Measurements from ENCODE around the gene SRPRB. TPM values are rescaled to one million over a fixed set of nuclear protein-coding genes. Genes with fewer than 3 reads are reported as not detected.

The SRPRB gene, protein sequence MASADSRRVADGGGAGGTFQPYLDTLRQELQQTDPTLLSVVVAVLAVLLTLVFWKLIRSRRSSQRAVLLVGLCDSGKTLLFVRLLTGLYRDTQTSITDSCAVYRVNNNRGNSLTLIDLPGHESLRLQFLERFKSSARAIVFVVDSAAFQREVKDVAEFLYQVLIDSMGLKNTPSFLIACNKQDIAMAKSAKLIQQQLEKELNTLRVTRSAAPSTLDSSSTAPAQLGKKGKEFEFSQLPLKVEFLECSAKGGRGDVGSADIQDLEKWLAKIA
- 96.0 and 107 TPM in 2 replicates for total RNA-seq (2014; rRNA removed; shearing (Covaris generic))

DNA sequence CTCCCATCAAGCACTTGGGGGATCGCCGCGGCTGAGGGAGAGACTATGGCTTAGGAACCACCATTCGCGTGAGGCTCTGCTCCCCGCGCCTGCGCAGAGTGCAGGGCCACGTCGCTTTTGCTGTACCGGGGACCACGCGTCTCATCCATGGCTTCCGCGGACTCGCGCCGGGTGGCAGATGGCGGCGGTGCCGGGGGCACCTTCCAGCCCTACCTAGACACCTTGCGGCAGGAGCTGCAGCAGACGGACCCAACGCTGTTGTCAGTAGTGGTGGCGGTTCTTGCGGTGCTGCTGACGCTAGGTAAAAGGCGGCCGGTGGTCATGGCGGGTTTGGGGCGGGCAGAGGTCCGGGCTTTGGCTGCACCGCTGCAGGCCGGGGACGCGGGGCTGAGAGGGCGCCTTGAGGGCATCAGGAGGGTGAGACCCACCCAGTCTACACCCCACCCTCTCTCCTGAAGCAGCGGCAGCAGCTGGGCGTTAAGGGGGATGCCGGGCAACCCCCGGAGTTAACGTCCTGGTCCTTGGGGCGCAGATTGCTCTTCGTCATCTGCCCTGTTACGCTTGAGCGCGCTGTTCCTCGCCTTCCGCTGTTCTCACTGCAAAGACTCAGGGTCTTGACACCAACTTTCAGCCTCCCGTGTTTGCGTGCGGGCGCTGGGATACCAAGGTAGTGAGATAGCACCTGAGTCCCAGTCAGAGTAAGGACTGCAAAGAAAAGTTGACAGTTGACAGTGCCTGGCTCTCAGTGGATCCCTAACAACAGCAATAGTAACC is at the start of gene SRPRB:
SRPRB (plus strand) TSS at position 114 of the 774 bp plus-strand sequence; CDS start at position 148, 34 bp downstream.
- DNase-seq (ENCODE audit: low spot score): peak; percentile 92

DNA sequence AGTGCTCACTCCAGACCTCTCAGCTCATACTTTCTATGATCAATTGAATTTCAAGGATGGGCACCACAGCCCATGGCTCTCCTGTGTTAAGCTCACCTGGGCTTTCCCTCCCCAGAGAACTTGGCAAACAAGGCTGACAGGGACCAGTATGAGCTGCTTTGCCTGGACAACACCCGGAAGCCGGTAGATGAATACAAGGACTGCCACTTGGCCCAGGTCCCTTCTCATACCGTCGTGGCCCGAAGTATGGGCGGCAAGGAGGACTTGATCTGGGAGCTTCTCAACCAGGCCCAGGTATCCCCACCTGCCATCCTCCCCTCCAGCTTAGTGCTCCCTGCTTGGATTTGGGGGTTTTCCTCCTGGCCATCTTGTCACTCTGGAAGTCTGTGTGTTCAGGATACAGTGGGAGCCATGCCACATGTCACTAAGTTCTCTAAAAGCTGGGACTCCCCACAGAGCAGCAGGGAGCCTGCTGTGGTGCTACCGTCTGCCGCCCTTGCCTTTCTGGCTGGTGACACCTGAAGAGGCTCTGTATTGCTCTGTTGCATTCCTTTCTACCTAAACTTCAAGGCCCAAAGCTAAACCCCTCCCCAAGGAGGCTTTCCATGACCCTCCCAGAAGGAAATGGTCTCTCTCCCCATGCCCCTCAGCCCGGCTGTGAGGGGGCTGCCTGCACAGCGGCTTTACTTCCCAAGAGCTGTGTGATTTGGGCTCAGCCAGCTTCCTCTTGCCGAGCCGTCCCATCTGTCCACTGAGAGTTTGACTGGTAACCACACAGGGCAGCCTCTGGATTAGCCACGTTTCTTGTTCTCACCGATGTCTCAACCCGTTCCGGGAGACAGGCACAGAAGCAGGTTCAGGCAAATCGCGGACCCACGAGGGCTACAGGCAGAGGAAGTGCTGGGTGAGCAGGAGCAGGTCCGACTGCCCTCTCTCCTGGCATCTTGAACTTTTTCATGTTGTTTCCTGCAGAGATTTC is 48.6 kb upstream of the SRPRB start:
- no peak for DNase-seq (ENCODE audit: low spot score)

DNA sequence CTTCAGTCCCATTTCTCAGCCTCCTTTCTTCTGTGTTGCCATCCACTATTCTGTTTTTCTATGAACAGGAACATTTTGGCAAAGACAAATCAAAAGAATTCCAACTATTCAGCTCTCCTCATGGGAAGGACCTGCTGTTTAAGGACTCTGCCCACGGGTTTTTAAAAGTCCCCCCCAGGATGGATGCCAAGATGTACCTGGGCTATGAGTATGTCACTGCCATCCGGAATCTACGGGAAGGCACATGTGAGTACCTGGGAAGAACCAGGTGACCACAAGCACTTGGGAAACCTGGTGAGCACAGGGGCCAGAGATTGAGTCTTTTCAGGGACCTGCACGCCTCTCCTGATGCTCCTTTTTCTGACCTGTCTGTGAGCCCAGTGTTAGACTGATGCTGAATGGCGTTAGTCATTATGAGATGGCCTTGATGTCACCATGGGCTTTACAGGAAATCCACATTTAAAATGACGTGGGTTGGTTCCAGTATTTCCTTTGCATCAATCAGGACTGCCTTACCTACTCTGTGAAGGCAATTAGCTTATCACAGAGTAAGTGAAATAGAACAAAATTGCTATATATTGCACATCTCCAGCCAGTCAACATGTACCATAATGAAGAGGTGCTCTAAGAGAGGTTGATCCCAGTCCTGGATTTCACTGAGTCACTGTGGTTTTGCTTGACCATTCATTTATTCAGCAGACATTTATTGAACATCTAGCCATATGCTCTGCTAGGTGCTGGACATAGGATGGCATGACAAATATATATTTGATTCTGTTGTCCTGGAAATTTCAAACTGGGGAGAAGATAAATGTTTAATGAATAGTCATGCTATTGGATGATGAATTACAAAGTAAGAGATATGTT is 47.7 kb upstream of the SRPRB start:
- DNase-seq (ENCODE audit: low spot score): no peak

DNA sequence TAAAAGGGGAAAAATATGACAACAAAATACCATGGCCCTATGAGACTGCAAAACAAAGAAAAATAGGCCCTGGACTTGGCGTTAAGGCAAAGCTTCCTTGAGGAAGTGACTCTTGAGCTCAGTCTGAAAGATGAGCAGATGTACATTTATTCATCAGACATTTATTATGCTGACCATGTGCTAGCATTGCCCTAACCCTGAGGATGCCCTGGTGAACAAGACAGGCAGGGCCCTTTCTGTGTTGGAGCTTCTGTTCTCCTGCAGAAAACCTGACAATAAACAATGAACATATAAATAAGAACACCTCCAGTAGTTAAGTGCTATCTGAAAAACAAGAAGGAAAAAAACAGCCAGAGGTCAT is 47.1 kb upstream of the SRPRB start:
- DNase-seq (ENCODE audit: low spot score): no peak

DNA sequence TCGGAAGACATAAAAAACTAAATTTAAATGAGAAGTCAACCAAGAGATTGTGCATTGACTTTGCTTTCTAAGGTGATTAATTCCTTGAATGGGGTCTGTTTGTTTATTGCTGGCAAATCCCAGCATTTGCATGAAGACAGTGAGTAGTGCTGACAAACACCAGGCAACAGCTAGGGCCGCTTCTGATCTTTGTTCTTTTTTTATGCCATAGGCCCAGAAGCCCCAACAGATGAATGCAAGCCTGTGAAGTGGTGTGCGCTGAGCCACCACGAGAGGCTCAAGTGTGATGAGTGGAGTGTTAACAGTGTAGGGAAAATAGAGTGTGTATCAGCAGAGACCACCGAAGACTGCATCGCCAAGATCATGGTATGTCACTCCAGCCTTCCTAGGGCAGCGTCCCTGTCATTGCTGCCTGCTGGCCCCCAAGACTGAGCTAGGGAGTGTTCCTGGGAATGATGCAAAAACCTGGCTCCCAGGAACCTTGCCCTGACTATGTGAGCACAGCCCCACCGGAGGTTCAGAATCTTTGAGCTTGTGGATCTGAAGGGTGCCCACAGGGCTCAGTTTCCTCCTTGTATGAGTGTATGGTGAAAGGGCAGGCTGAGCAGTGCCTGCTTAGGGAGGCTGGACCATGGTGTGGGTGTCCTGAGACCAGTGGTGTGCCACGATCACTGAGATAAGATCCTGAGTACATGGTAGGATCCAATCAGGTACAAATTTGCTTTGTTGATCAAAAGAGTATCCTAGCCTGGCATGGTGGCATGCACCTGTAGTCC is 46.5 kb upstream of the SRPRB start:
- no peak for DNase-seq (ENCODE audit: low spot score)

DNA sequence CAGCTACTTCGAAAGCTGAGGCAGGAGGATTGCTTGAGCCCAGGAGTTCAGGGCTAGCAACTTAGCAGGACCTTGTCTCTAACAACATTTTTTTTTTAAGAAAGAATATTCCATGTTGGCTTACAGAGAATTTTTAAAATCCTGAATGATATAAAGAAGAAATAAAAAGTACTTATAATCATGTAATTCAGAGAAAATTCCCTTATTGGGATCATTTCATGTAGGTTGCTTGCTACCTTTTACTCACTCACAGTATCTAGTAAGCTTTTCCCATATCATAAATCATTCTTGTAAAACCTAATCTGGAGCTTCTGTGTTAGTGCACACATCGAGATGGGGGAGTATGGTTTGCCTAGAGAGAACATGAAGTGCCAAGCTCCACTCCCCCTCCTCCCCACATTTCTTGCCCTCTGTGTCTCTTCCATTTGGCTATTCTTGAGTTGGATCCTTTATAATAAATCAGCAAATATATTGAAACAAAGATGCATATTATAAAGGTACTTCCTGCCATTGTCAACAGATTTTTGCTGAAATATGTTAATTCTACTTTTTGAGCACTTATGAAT is 45.8 kb upstream of the SRPRB start:
- DNase-seq (ENCODE audit: low spot score): no peak

DNA sequence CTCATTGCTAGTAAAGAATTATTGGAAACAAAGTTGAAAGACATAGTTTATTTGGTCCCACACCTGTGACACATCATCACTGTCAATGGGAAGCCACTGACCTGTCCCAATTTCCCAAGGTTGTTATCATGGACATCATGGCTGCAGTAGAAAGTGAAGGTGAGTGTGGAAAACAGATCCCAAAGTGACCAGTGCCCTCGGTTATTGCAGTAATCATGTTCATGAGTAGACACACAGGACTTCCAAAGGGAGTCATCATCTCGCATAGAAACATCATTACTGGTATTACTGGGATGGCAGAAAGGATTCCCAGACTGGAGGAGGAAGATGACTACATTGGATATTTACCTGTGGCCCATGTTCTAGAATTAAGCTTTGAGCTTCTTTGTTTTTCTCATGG is 44.7 kb upstream of the SRPRB start:
- no peak for DNase-seq (ENCODE audit: low spot score)

DNA sequence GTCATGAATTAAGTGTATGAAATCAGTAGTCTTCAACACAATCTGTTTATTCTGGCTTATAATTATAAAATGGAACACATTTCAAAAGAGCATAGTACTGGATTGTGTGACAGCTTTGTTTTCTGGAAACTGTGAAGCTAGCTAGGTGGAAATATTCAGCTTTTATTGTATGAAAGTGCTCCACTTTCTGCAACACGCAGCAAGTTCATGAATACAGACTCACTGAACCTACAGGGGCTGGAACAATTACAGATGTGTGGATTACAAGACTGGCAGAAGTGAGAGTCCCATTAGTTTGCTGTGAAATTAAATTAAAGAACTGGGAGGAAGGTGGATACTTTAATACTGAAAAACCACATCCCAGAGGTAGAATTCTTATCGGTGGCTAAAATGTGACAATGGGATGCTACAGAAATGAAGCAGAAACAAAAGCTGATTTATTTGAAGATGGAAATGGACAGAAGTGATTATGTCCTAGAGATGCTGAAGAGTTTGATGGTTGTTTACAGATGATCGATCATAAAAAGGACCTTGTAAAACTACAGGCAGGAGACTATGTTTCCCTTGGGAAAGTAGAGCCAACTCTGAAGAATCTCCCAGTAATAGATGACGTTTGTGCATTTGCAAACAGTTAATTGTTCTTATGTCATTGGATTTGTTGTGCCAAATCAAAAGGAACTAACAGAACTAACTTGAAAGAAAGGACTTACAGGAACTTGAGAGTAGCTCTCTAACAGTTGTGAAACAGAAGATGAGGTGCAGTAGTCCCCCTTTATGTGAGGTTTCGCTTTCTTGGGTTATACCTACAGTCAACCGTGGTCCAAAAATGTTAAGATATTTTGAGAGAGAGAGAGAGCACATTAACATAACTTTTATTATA is 43.8 kb upstream of the SRPRB start:
- no peak for DNase-seq (ENCODE audit: low spot score)

DNA sequence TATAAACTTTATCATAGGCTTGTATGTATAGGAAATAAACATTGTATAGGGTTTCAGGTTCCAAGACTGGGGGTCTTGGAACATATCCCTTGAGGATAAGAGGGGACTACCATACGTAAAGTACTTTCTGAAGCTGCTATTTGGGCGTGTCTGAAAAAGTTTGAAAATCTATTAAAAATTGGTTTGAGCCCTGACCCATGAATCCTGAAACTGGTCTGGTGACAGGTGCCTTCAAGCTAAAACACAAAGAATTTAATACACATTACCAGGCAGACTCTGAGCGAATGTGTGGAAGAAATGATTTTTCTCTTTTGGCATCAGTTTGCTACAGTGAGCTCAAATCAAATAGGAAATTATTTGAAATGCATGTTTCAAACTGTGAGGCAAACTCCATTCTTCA is 43.1 kb upstream of the SRPRB start:
- DNase-seq (ENCODE audit: low spot score): no peak

DNA sequence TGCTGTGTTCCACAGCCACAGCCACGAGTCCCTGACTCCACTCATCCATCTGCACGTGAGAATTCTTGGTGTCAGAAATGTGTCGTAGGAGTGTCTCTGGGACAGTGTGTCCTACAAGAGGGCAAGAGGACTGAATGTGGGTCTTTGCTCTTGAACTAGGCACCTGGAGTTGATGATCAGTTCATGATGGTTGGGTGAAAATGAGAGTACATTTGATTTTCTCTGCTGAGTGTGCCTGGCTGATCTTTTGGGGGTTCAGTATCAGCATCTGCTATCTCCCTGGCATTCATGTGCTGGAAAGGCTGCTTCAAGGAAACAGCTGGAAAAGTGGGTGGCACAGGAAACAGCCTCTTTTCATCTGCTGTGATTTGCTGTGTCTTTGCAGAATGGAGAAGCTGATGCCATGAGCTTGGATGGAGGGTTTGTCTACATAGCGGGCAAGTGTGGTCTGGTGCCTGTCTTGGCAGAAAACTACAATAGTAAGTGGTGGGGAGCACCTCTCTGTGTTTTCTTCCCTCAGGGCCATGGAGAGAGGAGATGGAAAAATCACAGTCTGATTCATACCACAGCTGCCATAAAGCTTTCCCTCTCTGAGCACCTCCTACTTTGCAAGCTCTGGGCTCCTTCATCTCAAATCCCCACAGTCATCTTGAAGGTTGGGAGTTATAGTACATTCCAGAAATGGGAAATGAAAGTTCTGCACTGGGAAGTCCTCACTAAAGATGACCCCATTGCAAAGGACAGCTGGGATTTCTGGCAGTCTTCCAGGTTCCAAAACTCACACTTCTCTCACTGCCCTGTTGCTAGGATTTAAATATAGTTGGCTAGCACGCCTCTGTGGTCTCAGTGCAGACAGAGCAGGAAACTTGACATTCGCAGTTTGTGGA is 41.6 kb upstream of the SRPRB start:
- no peak for DNase-seq (ENCODE audit: low spot score)

DNA sequence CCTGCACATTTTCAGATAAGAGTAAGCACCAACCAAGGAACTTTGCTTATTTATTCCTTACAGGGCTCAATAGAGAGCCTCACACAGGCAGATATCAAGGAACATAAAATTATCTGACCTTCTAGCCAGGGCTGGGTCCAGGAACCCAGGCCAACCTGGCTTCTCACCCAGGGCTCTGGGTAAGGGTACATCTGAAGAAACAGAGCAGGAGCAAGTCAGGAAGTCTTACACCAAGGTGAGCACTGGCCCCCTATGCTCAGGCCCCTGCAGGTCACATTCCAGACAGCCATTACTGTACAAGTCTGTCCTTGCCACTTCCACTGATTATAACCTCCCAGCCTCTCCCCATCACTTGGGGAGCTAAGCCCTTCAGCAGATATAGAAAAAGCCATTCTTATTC is 40.4 kb upstream of the SRPRB start:
- DNase-seq (ENCODE audit: low spot score): no peak

DNA sequence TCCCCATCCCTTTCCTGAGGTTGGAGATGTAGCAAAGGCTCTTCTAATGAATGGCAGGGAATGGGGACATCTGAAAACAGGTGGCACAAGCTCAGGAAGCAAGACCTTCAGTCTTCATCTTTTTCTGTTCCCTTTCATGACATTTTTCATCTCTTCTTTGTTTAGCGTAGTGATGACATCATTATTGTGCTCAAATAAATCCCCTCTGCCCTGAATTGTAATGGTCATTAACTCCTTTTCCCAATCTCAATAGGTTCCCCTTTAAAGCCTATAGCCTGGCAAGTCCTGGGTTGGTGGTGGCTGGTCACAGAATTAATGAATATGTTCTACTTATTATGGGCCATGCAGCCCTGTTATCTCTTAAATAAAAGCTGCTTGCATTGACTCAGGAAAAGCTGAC is 38.0 kb upstream of the SRPRB start:
- DNase-seq (ENCODE audit: low spot score): no peak

DNA sequence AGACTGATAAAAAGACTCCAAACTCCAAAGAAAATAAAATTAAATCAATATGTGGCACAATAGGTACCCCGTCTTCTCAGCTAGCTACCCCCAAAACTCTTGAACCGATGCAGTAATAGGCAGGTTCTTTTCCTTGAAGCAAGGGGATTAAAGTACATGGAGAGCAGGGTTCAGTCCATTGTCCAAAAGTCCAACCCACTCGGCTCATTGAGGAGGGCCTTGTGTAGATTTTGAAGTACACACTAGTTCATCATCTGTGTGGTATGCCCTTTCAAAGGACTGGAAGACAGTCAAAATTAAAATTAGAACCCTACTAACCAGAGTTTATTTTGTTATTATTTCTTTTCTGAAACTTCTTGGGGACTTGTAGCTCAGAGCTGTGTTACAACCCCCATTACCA is 36.1 kb upstream of the SRPRB start:
- no peak for DNase-seq (ENCODE audit: low spot score)

DNA sequence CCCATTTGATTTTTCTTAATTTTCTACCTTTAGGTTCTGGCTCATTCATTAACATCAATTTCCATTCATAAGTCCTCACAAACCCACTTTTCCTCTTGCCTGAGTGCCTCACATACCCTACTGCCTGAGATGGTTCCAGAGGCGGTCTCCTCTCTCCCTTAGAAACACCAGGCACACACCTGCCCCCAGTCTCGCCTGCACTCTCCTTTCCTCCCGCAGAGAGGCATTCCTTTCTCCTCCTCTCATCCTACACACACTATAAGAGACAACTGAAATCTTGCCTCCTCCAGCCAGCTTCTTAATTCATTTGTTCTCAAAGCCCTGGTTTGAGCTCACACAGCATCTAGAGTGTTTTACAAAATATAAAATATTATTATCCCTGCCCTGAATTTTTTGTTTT is 31.9 kb upstream of the SRPRB start:
- no peak for DNase-seq (ENCODE audit: low spot score)

DNA sequence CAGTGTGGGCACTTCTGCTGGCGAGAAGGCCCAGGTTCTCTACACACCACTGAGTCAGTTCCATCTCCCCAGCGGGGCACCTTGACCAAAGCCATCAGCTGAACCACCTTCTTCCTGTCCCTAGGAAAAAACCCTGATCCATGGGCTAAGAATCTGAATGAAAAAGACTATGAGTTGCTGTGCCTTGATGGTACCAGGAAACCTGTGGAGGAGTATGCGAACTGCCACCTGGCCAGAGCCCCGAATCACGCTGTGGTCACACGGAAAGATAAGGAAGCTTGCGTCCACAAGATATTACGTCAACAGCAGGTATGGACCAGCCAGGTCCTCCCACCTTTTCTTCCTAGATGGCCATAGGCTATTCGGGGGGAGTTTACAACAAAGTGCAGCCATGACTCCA is 30.3 kb upstream of the SRPRB start:
- no peak for DNase-seq (ENCODE audit: low spot score)

DNA sequence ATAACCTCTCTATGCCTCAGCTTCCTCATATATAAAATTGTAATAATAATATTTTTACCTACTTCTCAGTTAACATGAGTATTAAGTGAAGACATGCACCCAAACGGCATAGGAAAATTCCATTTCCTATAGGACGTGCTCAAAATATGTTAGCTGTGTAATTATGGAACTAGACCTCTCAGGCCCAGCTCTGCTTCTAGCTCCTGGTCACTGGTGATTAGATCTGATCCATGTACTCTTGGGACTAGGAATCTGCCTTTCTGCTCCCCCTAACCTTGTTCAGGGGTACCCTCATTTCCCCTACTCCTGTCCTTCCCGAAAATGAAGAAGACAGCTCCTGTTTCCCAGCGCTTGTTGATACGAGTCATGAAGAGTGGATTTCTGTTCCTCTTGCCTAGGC is 29.8 kb upstream of the SRPRB start:
- no peak for DNase-seq (ENCODE audit: low spot score)

DNA sequence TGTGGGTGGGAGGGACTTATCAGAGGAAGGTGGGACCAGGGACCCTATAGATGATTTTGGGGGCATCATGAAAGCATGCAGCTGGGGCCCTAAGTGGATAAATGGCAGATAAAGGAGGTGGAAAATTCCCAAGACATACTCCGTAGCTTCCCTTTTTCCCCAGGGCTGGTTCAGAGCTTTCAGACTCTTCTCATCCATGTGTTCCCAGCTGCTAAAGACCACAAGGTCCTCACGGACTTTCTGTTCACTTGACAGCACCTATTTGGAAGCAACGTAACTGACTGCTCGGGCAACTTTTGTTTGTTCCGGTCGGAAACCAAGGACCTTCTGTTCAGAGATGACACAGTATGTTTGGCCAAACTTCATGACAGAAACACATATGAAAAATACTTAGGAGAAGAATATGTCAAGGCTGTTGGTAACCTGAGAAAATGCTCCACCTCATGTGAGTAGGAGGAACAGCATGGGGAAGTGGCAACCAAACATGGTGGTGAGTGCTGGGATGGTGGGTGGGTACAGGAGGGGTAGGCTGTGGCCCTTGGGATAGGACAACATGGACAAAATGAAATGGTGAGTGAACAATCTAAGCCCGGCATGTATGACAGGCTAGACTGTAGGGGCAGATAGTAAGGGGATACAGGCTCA is 28.7 kb upstream of the SRPRB start:
- DNase-seq (ENCODE audit: low spot score): no peak
